Bronchial epithelial cell (primary cell): ENCODE results near the gene VIL1. TPM values are rescaled to one million over a fixed set of nuclear protein-coding genes. Genes with fewer than 3 reads are reported as not detected.

Source experiments
- DNase-seq: peaks from one replicate; pipeline ENCODE4 v3.0.0-alpha.2; 2010; ENCODE audit warnings: low read depth
- FAIRE-seq: peaks from 2 replicates; lab custom pipeline; 2011; peaks lifted over from hg19 to GRCh38; lab: Jason Lieb, UNC
- H3K27me3 ChIP-seq: 2 replicates; pipeline ENCODE4 v1.5.1; 2011; ENCODE audit warnings: low read length; ENCODE audit not compliant: control insufficient read depth, insufficient read depth
- H3K36me3 ChIP-seq: 2 replicates; pipeline ENCODE4 v1.5.1; 2011; ENCODE audit warnings: low read length; ENCODE audit not compliant: control insufficient read depth, insufficient read depth
- H3K4me3 ChIP-seq: 2 replicates; pipeline ENCODE4 v1.5.1; 2011; ENCODE audit warnings: mild to moderate bottlenecking, low read depth, low read length, control low read depth
- total RNA-seq: library from RNA; depleted of rRNA; stranded (reverse); fragments of >200 nt; gene quantifications from 2 replicates; pipeline ENCODE4 v1.2.1, GENCODE V29; 2014
- TF ChIP-seq, protein P1 (sequence below): IDR thresholded peaks from 2 replicates; pipeline ENCODE4 v1.5.1; 2011; ENCODE audit warnings: mild to moderate bottlenecking, moderate library complexity, low read length, control low read depth, inconsistent platforms; ENCODE audit not compliant: insufficient read depth, severe bottlenecking

The VIL1 gene
- total RNA-seq, 1 donor from 2014 or later, result not detected

- TF ChIP-seq, protein P1, sequence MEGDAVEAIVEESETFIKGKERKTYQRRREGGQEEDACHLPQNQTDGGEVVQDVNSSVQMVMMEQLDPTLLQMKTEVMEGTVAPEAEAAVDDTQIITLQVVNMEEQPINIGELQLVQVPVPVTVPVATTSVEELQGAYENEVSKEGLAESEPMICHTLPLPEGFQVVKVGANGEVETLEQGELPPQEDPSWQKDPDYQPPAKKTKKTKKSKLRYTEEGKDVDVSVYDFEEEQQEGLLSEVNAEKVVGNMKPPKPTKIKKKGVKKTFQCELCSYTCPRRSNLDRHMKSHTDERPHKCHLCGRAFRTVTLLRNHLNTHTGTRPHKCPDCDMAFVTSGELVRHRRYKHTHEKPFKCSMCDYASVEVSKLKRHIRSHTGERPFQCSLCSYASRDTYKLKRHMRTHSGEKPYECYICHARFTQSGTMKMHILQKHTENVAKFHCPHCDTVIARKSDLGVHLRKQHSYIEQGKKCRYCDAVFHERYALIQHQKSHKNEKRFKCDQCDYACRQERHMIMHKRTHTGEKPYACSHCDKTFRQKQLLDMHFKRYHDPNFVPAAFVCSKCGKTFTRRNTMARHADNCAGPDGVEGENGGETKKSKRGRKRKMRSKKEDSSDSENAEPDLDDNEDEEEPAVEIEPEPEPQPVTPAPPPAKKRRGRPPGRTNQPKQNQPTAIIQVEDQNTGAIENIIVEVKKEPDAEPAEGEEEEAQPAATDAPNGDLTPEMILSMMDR, result no peak
- H3K36me3 ChIP-seq, result peaks cover 9% of the 10 kb centered on the region
- H3K4me3 ChIP-seq, result peak overlapping the region; percentile 56
- FAIRE-seq (no peak), DNase-seq (peak; percentile 60)
- H3K27me3 ChIP-seq, result no peaks in the 10 kb centered on the region
These were observed 20.2 kb upstream of the VIL1 start for GRCh38 chr2:218398437-218399390.

DNA sequence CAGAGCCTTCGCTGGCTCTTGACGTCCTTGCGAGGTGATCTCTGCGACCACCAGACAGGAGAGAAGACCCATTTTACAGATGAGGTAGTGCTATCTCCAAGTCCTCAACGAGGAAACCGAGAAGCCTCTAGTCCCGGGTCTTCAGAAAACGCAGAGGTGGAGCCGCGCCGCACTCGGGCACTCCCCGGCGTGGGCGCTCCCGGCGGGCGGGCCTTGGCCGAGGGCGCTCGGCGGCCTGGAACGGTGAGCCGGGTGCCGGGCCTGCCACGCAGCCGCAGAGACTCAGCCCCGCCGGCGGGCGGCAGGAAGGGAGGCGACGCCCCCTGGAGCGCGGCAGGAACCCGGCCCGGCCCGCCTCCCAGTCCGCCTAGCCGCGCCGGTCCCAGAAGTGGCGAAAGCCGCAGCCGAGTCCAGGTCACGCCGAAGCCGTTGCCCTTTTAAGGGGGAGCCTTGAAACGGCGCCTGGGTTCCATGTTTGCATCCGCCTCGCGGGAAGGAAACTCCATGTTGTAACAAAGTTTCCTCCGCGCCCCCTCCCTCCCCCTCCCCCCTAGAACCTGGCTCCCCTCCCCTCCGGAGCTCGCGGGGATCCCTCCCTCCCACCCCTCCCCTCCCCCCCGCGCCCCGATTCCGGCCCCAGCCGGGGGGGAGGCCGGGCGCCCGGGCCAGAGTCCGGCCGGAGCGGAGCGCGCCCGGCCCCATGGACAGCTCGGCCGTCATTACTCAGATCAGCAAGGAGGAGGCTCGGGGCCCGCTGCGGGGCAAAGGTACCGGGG is 19.3 kb upstream of the VIL1 start, which contains the start of gene CTDSP1:
TSS of gene CTDSP1 (plus strand) at position 478 of the 776 bp plus-strand sequence. CDS start at position 701, 223 bp downstream.
- Histone ChIP-seq H3K27me3 (no peaks in the 10 kb centered on the region), H3K36me3 (peaks cover 12% of the 10 kb centered on the region), H3K4me3 (peak within 1 kb of the TSS; percentile 56)
- DNase-seq (peak; percentile 85), FAIRE-seq (no peak)
- TF ChIP-seq, protein P1, result no peak

GRCh38 chr2:218400167-218400929 is 18.6 kb upstream of the VIL1 start:
- DNase-seq (no peak), FAIRE-seq (no peak)
- H3K4me3 ChIP-seq, result peak overlapping the region; percentile 56
- no peaks in the 10 kb centered on the region for H3K27me3 ChIP-seq
- TF ChIP-seq, protein P1, result no peak
- peaks cover 14% of the 10 kb centered on the region for H3K36me3 ChIP-seq

DNA sequence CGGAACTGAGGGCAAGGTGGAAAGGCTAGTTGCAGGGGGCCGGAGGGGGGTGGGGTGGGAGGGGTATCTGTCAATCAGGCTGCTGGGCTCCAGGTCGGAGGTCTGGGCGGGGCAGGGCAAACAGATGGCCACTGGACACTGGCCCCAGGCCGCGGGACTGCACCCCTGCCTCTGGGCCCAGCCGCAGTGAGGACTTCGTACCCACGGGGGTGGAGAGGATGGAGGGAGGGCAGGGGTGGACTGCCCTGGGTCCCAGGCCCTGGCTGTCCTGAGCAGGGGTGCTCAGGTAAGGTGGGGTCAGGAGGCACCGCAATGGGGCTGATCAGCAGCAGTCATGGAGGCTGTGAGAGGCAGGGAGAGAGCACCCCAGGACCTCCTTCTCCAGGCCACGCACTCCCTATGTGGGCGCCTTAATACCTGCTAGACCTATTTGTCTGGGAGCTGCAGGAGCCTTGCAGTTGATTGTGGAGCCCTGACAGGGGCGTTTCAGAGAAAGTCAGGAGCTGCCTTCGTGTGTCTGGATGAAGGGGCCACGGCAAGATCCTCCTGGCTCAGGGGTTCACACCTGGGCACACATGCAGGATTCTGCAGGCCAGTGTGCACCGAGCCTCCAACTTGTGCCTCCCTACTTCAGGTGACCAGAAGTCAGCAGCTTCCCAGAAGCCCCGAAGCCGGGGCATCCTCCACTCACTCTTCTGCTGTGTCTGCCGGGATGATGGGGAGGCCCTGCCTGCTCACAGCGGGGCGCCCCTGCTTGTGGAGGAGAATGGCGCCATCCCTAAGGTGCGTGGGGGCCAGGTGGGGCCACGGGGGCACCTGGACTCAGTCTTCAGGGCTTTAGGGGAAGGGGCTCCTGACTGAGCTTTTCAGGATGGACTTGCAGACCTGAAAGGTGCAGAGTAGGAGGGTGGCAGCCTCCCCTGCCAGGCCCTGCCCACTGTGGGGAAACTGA is 17.7 kb upstream of the VIL1 start:
- H3K4me3 ChIP-seq, result peak overlapping the region; percentile 56
- H3K27me3 ChIP-seq, result no peaks in the 10 kb centered on the region
- DNase-seq (no peak), FAIRE-seq (no peak)
- peaks cover 14% of the 10 kb centered on the region for H3K36me3 ChIP-seq
- TF ChIP-seq, protein P1, result no peak
